H1 (cell line): ENCODE measurements around the gene SPIB. TPM values are rescaled to one million over a fixed set of nuclear protein-coding genes. Genes with fewer than 3 reads are reported as not detected.

Source experiments
- CTBP2 ChIP-seq: IDR thresholded peaks from 2 replicates; pipeline ENCODE4 v1.7.0; 2011; ENCODE audit warnings: borderline replicate concordance, mild to moderate bottlenecking, moderate library complexity, mixed read lengths, low read length; ENCODE audit not compliant: insufficient read depth, insufficient read length
- EGR1 ChIP-seq: IDR thresholded peaks from 2 replicates; pipeline ENCODE4 v1.6.1; 2011; ENCODE audit warnings: low read depth, low read length, borderline replicate concordance
- FOSL1 ChIP-seq: IDR thresholded peaks from 2 replicates; pipeline ENCODE4 v1.6.1; 2011; ENCODE audit warnings: mild to moderate bottlenecking, low read depth, low read length, moderate library complexity; ENCODE audit not compliant: insufficient read depth
- KDM4A ChIP-seq: IDR thresholded peaks from one replicate; pipeline ENCODE4 v1.7.1; 2012; ENCODE audit warnings: low read depth, mild to moderate bottlenecking, moderate library complexity, low read length, inconsistent platforms; ENCODE audit not compliant: severe bottlenecking
- KDM5A ChIP-seq: fragments of 200-600 bp; IDR thresholded peaks from 2 replicates; pipeline ENCODE4 v1.7.1; 2012; ENCODE audit warnings: mild to moderate bottlenecking, low read length, inconsistent platforms, mixed read lengths
- RFX5 ChIP-seq: IDR thresholded peaks from 2 replicates; pipeline ENCODE4 v1.6.1; 2011; ENCODE audit warnings: low read depth, low read length, improper control_type of control experiment, borderline replicate concordance
- RXRA ChIP-seq: IDR thresholded peaks from 2 replicates; pipeline ENCODE4 v1.6.1; 2011; ENCODE audit warnings: low read depth, mild to moderate bottlenecking, low read length, moderate library complexity; ENCODE audit not compliant: insufficient read depth
- SAP30 ChIP-seq: fragments of 300-600 bp; sonication (generic); IDR thresholded peaks from 2 replicates; pipeline ENCODE4 v1.7.1; 2012; ENCODE audit warnings: low read length, moderate library complexity, mild to moderate bottlenecking, inconsistent platforms; ENCODE audit not compliant: insufficient read depth, insufficient replicate concordance
- polyA plus RNA-seq, 7 experiments: library from polyadenylated mRNA; depleted of rRNA in 3 of 7; stranded (reverse) in 5 of 7; unstranded in 2 of 7; fragments of >200 nt in 5 of 7; fragments of 200-250 nt in 2 of 7; gene quantifications; 1 replicate in 5 of 7; 2 replicates in 1 of 7; 4 replicates in 1 of 7; pipeline versions ENCODE4 v1.2.1 to v1.2.3, GENCODE V29; 2011 to 2013; ENCODE audit warnings: missing spikeins in 2 of 7, mixed read lengths in 2 of 7
- total RNA-seq: library from RNA; stranded (reverse); fragmentation: NEBNext Ultra II Directional; extraction: Animal tissue kit (Norgen Biotek cat#: 25700); gene quantifications from 2 replicates; pipeline ENCODE4 v1.2.1, GENCODE V29; 2021

Gene SPIB
- total and polyA plus RNA-seq, 2 of the 8 experiments (the other 6 are each of a cell fraction or from before 2014, with no cell fraction given) = 11.1 to 17.4 TPM

GRCh38 chr19:50413531-50413930, 5.2 kb upstream of the SPIB start (continued):
- TF ChIP-seq RXRA (no peak), CTBP2 (no peak), FOSL1 (no peak), KDM4A (no peak), KDM5A (no peak), EGR1 (no peak), RFX5 (no peak), SAP30 (no peak)
